ENCODE measurements around the gene PPP1R12A. TPM values are rescaled to one million over a fixed set of nuclear protein-coding genes. Genes with fewer than 3 reads are reported as not detected.

PPP1R12A gene
- total RNA-seq, 1 donor, result 207 TPM

- DNase-seq (ENCODE audit: low read depth), result peak; percentile 65
- TF ChIP-seq CTCF (IDR thresholded peaks at IDR 0.05; ENCODE audit: insufficient read depth, low read depth, low read length), result no peak
- H3K4me3 ChIP-seq (ENCODE audit: low read depth, low read length), result no peak overlapping the region
Observed at GRCh38 chr12:79776111-79776510, 158.8 kb downstream of the PPP1R12A start.

- peak; percentile 21 for DNase-seq (ENCODE audit: low read depth)
- TF ChIP-seq CTCF (IDR thresholded peaks at IDR 0.05; ENCODE audit: insufficient read depth, low read depth, low read length), result no peak
- no peak overlapping the region for H3K4me3 ChIP-seq (ENCODE audit: low read depth, low read length)
Observed at GRCh38 chr12:79775355-79776027, 159.4 kb downstream of the PPP1R12A start.

- no peak for TF ChIP-seq CTCF (IDR thresholded peaks at IDR 0.05; ENCODE audit: insufficient read depth, low read depth, low read length)
- no peak overlapping the region for H3K4me3 ChIP-seq (ENCODE audit: low read depth, low read length)
- DNase-seq (ENCODE audit: low read depth), result no peak
Observed at GRCh38 chr12:79773896-79774295, 161.0 kb downstream of the PPP1R12A start.

- no peak for DNase-seq (ENCODE audit: low read depth)
- TF ChIP-seq CTCF (IDR thresholded peaks at IDR 0.05; ENCODE audit: insufficient read depth, low read depth, low read length), result no peak
- H3K4me3 ChIP-seq (ENCODE audit: low read depth, low read length), result no peak overlapping the region
Observed at GRCh38 chr12:79769860-79770485, 164.9 kb downstream of the PPP1R12A start.

GRCh38 chr12:79769189-79769859 lies 165.6 kb downstream of the PPP1R12A start:
- TF ChIP-seq CTCF (IDR thresholded peaks at IDR 0.05; ENCODE audit: insufficient read depth, low read depth, low read length), result no peak
- H3K4me3 ChIP-seq (ENCODE audit: low read depth, low read length), result no peak overlapping the region
- no peak for DNase-seq (ENCODE audit: low read depth)

GRCh38 chr12:79766705-79767464 lies 168.0 kb downstream of the PPP1R12A start:
- DNase-seq (ENCODE audit: low read depth), result no peak
- no peak for TF ChIP-seq CTCF (IDR thresholded peaks at IDR 0.05; ENCODE audit: insufficient read depth, low read depth, low read length)

More at GRCh38 chr12:79766705-79767464, 168.0 kb downstream of the PPP1R12A start:
- H3K4me3 ChIP-seq (ENCODE audit: low read depth, low read length), result no peak overlapping the region
